ENCODE data around the gene NKX3-2. TPM values are rescaled to one million over a fixed set of nuclear protein-coding genes. Genes with fewer than 3 reads are reported as not detected.
A peak's percentile ranks its signal among the peaks of the same experiment; 100 is the strongest.

The NKX3-2 gene
- total RNA-seq, 6 donors from 2014 or later = 0.49 TPM; not detected in 5

GRCh38 chr4:13526658-13527057 lies 17.6 kb downstream of the NKX3-2 start:
- Histone ChIP-seq H3K27ac (no peak overlapping the region), H3K4me3 (no peak overlapping the region), H3K4me1 (peaks cover 12 to 52% (median 27%) of the 10 kb centered on the region in 4 donors), H3K27me3 (peaks cover 0 to 88% (median 43%) of the 10 kb centered on the region in 4 donors), H3K9me3 (peaks cover 11 to 18% (median 16%) of the 10 kb centered on the region in 4 donors), H3K36me3 (no peaks in the 10 kb centered on the region)
- ATAC-seq (ENCODE audit: low FRiP score in 2 of 2) (no peak), DNase-seq (no peak)
- 32 to 33% methylated on average over 3 of the region's 3 CpGs for WGBS, 2 donors
- TF ChIP-seq POLR2AphosphoS5 (IDR thresholded peaks at IDR 0.05) = no peak
- TF ChIP-seq CTCF (IDR thresholded peaks at IDR 0.05) = no peak
- TF ChIP-seq POLR2A (IDR thresholded peaks at IDR 0.05) = no peak
- no peak for TF ChIP-seq EP300 (IDR thresholded peaks at IDR 0.05)

DNA sequence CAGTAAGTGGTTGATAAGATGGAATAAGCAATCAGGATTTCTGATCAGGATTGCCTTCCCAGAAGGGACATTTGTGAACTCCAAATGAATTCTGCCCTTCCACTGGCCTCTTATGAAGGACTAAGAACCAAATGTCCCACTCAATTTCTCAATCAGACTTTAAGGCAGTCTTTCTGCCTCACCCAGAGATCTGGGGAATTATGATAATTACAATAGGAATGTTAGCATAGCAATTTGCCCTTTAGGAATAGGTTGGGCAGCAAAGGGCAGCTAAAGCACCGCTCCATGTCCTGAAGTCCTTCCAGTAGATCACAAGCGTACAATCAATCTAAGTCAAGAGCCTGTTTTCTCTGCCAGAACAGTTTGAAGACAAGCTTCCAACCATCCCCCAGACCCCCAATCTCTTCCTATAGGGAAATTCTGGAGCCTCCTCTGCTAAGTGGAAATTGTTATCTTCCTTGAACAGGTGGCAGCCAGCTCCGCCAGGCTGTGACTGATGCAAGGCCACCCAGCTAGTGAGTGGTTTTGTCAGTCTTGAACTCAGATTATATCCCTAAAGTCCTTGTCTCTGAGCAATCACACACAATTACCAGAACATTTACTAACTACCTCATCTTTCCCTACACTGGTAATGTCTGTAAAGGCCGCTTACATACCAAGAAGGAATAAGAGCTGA lies 18.6 kb downstream of the NKX3-2 start:
- TF ChIP-seq CTCF (IDR thresholded peaks at IDR 0.05) (no peak), EP300 (IDR thresholded peaks at IDR 0.05) (no peak), POLR2AphosphoS5 (IDR thresholded peaks at IDR 0.05) (no peak), POLR2A (IDR thresholded peaks at IDR 0.05) (no peak)
- H3K36me3 ChIP-seq = no peaks in the 10 kb centered on the region
- H3K4me1 ChIP-seq = peaks cover 12 to 43% (median 22%) of the 10 kb centered on the region in 4 donors
- ATAC-seq (ENCODE audit: low FRiP score in 2 of 2) (no peak), DNase-seq (no peak)
- H3K27me3 ChIP-seq = peaks cover 0 to 83% (median 39%) of the 10 kb centered on the region in 4 donors
- H3K27ac ChIP-seq = no peak overlapping the region
- 44 to 46% methylated on average over 4 of the region's 4 CpGs for WGBS, 2 donors
- H3K9me3 ChIP-seq = peaks cover 11 to 18% (median 16%) of the 10 kb centered on the region in 4 donors
- no peak overlapping the region for H3K4me3 ChIP-seq

DNA sequence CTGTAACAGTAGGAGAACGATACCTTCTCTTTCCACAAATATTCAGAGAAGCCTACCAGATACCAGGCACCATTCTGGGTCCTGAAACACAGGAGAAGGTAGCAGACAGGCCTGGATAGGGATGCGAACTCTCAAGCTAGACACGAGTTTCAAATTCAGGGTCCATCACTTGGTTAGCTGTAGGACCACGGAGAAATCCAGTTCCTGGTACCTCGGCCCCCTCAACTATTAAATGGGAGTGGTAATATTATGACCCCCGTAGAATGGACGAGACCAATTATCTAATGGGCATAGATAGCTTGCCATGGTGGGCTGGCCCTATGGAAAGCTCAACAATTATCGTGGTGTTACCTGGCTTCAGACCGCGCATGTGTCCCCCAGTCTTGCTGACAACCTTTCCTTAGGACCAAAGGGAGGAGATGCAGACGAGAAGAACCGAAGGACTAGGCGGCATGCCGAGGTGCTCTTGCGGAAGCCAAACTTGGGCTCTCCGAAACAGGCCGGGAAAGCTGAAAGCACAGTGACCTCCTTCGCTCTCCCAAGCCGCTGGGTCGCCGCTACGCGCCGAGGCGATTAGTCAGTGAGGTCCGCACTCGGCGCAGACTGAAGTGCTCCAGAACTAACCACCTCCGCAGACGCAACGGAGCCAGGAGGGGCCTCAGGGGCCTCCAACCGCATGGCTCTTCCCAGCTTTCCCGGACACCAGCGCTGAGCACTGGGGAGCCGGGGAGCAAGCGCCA lies 19.6 kb downstream of the NKX3-2 start:
- no peaks in the 10 kb centered on the region for H3K36me3 ChIP-seq
- ATAC-seq (ENCODE audit: low FRiP score in 2 of 2) (peak in 1 of 2 donors; percentile 45), DNase-seq (peak in 1 of 2 donors; percentile 70)
- peaks cover 11 to 18% (median 16%) of the 10 kb centered on the region in 4 donors for H3K9me3 ChIP-seq
- no peak overlapping the region for H3K27ac ChIP-seq
- H3K4me3 ChIP-seq = no peak overlapping the region
- peaks cover 0 to 75% (median 38%) of the 10 kb centered on the region in 4 donors for H3K27me3 ChIP-seq
- TF ChIP-seq EP300 (IDR thresholded peaks at IDR 0.05) (no peak), CTCF (IDR thresholded peaks at IDR 0.05) (no peak), POLR2A (IDR thresholded peaks at IDR 0.05) (no peak), POLR2AphosphoS5 (IDR thresholded peaks at IDR 0.05) (no peak)
- WGBS, 2 donors = 14 to 22% methylated on average over 20 to 33 of the region's 36 CpGs
- H3K4me1 ChIP-seq = peaks cover 12 to 38% (median 21%) of the 10 kb centered on the region in 4 donors

DNA sequence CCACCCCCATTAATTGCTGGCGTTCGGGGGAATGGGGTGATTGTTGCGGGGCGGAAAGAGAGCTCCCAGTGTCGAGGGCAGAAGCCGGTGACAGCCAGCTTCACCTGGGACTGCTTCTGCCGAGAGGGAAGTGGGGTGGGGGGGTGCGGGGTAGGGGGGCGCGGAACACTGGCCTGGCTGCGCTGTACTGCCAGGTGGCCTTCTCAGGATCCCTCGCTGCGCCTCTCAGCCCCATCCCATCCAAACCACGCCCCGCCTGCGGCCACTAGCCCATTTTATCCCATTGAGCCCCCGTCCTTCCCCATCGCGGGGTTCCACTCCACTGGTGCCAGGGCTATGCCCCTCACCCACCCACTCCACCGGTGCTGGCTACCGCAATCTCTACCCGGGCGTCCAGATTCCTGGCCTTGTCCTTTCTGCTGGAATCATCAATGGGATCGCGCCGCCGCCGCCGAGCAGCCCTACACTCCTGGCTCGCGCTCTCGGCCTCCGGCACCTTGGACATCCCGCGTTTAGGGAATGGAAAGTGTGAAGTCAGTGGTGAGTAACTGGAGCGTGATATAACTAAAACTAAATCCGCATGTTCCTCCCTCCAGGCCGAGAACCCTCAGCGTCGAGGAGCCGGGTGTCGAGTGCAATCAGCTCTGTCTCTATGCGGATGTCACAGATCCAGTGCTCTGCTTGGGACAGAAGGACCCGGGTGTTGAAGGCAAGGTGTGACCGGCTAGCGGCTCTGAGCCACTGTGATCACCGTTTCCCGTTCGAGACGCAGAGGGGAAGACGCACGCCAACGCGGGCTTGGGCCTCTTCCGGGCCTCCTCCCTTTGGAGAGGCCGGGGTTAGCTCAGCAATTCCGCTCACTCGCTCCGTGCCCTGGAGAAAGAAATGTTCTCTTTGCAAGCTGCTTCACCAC lies 20.5 kb downstream of the NKX3-2 start:
- Histone ChIP-seq H3K4me3 (no peak overlapping the region), H3K9me3 (peaks cover 11 to 18% (median 16%) of the 10 kb centered on the region in 4 donors), H3K27ac (no peak overlapping the region), H3K36me3 (no peaks in the 10 kb centered on the region), H3K27me3 (peaks cover 0 to 67% (median 34%) of the 10 kb centered on the region in 4 donors), H3K4me1 (peaks cover 12 to 29% (median 17%) of the 10 kb centered on the region in 4 donors)
- peak in 1 of 2 donors; percentile 46 for ATAC-seq (ENCODE audit: low FRiP score in 2 of 2)
- DNase-seq = peak in 1 of 2 donors; percentile 72
- no peak for TF ChIP-seq POLR2A (IDR thresholded peaks at IDR 0.05)
- TF ChIP-seq CTCF (IDR thresholded peaks at IDR 0.05) = no peak
- TF ChIP-seq POLR2AphosphoS5 (IDR thresholded peaks at IDR 0.05) = no peak
- no peak for TF ChIP-seq EP300 (IDR thresholded peaks at IDR 0.05)
- WGBS, 2 donors = 16 to 23% methylated on average over 33 to 57 of the region's 59 CpGs

Data from upper lobe of left lung (tissue), 6 donors.